Neutrophil (primary cell): ENCODE results near the gene HBE1.

ENCODE experiments used
- H3K27ac ChIP-seq: fragments of 200-600 bp; sonication (generic); 2 replicates; pipeline ENCODE4 v1.5.1; 2016; ENCODE audit warnings: mild to moderate bottlenecking, moderate library complexity
- H3K27me3 ChIP-seq: fragments of 200-600 bp; sonication (generic); 2 replicates; pipeline ENCODE4 v1.6.0; 2016; ENCODE audit warnings: mild to moderate bottlenecking
- H3K36me3 ChIP-seq: fragments of 200-600 bp; sonication (generic); 2 replicates; pipeline ENCODE4 v1.5.1; 2017
- H3K4me1 ChIP-seq, 2 experiments: fragments of 200-600 bp in 1 of 2; sonication (generic) in 1 of 2; 1 replicate in 1 of 2; 2 replicates in 1 of 2; pipeline versions ENCODE4 v1.5.1 to v1.6.1; 2013 to 2016; ENCODE audit warnings: low read depth in 1 of 2, low read length in 1 of 2, mild to moderate bottlenecking in 1 of 2, moderate library complexity in 1 of 2; ENCODE audit not compliant: control insufficient read depth in 1 of 2, insufficient read depth in 1 of 2
- H3K4me3 ChIP-seq, 2 experiments: fragments of 200-600 bp in 1 of 2; sonication (generic) in 1 of 2; 1 replicate in 1 of 2; 2 replicates in 1 of 2; pipeline ENCODE4 v1.5.1; 2013 to 2016; ENCODE audit warnings: low read depth in 1 of 2, low read length in 1 of 2, mild to moderate bottlenecking in 1 of 2, moderate library complexity in 1 of 2
- H3K9me3 ChIP-seq: fragments of 200-600 bp; sonication (generic); 2 replicates; pipeline ENCODE4 v1.5.1; 2016
- TF ChIP-seq, protein P1 (sequence below): fragments of 200-600 bp; sonication (generic); IDR thresholded peaks from 2 replicates; pipeline ENCODE4 v1.5.1; 2016; ENCODE audit warnings: antibody characterized with exemption

HBE1 gene

DNA sequence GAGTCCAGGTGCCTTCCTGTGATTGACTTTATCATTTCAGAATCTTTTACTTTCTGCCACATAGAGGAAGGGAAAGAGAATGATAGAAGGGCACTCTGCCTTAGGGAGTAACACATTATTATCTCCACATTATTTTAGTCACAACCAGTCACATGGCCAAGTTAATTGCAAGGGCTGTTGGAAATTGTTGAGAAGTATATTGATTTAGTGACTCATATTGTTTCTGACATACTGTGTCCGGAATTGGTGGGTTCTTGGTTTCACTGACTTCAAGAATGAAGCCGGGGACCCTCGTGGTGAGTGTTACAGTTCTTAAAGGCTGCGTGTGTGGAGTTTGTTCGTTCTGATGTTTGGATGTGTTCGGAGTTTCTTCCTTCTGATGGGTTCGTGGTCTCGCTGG is 23.3 kb upstream of the HBE1 start:
- Histone ChIP-seq H3K27me3 (no peaks in the 10 kb centered on the region), H3K9me3 (no peaks in the 10 kb centered on the region), H3K4me3 (no peak overlapping the region), H3K36me3 (no peaks in the 10 kb centered on the region), H3K4me1 (no peaks in the 10 kb centered on the region), H3K27ac (no peak overlapping the region)
- TF ChIP-seq, protein P1, sequence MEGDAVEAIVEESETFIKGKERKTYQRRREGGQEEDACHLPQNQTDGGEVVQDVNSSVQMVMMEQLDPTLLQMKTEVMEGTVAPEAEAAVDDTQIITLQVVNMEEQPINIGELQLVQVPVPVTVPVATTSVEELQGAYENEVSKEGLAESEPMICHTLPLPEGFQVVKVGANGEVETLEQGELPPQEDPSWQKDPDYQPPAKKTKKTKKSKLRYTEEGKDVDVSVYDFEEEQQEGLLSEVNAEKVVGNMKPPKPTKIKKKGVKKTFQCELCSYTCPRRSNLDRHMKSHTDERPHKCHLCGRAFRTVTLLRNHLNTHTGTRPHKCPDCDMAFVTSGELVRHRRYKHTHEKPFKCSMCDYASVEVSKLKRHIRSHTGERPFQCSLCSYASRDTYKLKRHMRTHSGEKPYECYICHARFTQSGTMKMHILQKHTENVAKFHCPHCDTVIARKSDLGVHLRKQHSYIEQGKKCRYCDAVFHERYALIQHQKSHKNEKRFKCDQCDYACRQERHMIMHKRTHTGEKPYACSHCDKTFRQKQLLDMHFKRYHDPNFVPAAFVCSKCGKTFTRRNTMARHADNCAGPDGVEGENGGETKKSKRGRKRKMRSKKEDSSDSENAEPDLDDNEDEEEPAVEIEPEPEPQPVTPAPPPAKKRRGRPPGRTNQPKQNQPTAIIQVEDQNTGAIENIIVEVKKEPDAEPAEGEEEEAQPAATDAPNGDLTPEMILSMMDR = no peak

DNA sequence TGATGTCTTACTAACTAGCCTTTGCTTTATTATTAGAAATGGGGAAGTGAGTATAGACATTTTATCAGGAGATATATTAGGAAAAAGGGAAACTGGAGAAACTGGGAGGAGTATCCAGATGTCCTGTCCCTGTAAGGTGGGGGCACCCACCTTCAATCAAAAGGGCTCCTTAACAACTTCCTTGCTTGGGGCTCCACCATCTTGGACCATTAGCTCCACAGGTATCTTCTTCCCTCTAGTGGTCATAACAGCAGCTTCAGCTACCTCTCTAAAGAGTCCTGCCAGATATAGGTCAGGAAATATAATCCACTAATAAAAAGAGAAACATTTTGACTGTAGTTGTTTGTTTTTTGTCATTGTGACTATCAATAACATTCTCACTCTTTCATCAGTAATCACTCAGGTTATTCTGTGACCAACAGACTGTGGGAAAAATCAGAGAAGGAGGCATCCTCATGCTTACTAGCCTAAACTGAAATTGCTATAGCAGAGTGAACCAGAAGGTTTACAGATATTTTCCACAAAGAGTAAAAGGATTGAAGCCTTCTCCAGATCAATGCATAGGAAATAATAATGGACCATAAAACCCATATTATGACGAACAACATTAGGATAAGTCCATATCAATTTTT is 21.6 kb upstream of the HBE1 start:
- Histone ChIP-seq H3K4me3 (no peak overlapping the region), H3K36me3 (no peaks in the 10 kb centered on the region), H3K4me1 (no peaks in the 10 kb centered on the region), H3K27ac (no peak overlapping the region), H3K27me3 (no peaks in the 10 kb centered on the region), H3K9me3 (no peaks in the 10 kb centered on the region)
- TF ChIP-seq, protein P1 = no peak

DNA sequence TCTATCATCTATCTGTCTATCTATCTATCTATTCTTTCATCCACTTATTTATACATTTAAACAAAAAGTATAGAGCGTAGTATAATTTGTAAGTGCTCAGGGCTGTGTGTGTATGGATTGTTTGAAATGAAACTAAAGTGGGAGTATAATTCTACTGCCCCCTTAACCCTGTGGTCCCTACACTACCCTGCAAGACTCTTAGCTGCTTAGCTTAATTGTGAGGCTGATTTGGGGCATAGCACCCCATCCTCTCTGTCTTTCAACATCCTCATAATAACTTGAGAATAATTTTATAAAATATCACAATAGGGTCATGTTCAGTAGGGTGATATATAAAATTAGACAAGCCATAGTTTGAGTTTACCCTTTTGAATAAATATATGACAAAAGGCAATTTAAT is 20.4 kb upstream of the HBE1 start:
- no peak overlapping the region for H3K27ac ChIP-seq
- H3K9me3 ChIP-seq = no peaks in the 10 kb centered on the region
- H3K4me1 ChIP-seq = no peaks in the 10 kb centered on the region
- H3K27me3 ChIP-seq = no peaks in the 10 kb centered on the region
- TF ChIP-seq, protein P1 = no peak
- H3K4me3 ChIP-seq = no peak overlapping the region
- H3K36me3 ChIP-seq = no peaks in the 10 kb centered on the region

DNA sequence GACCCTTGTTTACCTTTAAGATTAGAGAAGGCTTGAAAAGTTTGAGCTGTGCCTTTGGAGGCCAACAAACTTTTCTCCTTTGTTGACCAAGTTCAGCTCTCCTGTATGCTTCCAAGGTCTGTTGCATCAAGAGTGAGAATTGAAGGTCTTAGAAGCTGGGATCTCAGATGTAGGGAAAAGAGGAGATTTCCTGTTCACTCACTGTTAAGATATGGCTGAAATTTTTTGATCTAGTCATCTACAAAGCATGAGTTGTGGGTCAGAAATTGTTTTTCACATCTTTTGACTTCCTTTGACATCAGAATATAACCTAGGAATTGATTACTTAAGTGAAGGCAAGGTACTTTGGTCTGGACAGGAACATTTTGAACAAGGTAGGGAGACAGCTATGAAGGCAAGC is 20.0 kb upstream of the HBE1 start:
- TF ChIP-seq, protein P1 = no peak
- Histone ChIP-seq H3K36me3 (no peaks in the 10 kb centered on the region), H3K4me3 (no peak overlapping the region), H3K27me3 (no peaks in the 10 kb centered on the region), H3K9me3 (no peaks in the 10 kb centered on the region), H3K27ac (no peak overlapping the region), H3K4me1 (no peaks in the 10 kb centered on the region)

DNA sequence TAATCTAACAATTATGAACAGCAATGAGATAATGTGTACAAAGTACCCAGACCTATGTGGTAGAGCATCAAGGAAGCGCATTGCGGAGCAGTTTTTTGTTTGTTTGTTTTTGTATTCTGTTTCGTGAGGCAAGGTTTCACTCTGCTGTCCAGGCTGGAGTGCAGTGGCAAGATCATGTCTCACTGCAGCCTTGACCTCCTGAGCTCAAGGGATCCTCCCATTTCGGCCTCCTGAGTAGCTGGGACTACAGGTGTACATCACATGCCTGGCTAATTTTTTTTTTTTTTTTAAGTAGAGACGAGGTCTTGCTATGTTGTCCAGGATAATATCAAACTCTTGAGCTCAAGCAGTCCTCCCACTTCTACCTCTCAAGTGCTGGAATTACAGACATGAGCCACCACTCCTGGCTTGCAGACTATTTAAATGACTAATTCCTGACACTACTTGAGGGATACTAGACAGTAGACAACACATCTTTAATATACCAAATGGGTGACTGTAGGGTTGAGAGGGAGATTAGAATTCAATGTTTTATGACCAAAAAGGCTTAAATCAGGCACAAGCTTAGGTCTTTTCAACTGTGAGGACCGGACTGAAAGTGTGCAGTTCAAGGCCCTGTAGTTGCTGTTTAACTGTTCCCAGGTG is 19.3 kb upstream of the HBE1 start:
- H3K4me1 ChIP-seq = no peaks in the 10 kb centered on the region
- no peak overlapping the region for H3K4me3 ChIP-seq
- H3K27ac ChIP-seq = no peak overlapping the region
- H3K9me3 ChIP-seq = no peaks in the 10 kb centered on the region
- H3K27me3 ChIP-seq = no peaks in the 10 kb centered on the region
- H3K36me3 ChIP-seq = no peaks in the 10 kb centered on the region
- TF ChIP-seq, protein P1 = no peak
